Mammary epithelial cell (primary cell): ENCODE results near the gene SELENOO.

Experiments
- CTCF ChIP-seq, 2 donors: IDR thresholded peaks in 1 of 2; conservative IDR thresholded peaks in 1 of 2; 2 replicates each; pipeline ENCODE4 v1.5.1; 2011 to 2012; ENCODE audit warnings: inconsistent platforms in 2 of 2, low read length in 2 of 2, mild to moderate bottlenecking in 2 of 2, control low read depth in 1 of 2, low read depth in 1 of 2; ENCODE audit not compliant: insufficient read depth in 1 of 2; ENCODE audit errors: extremely low read depth in 1 of 2
- EZH2 ChIP-seq: IDR thresholded peaks from 2 replicates; pipeline ENCODE4 v1.6.1; 2012; ENCODE audit warnings: low read length, inconsistent platforms, borderline replicate concordance

- no peak for TF ChIP-seq CTCF (conservative IDR thresholded peaks at IDR 0.05 in 1 of 2, IDR thresholded peaks at IDR 0.05 in 1 of 2; ENCODE audit: extremely low read depth in 1 of 2, insufficient read depth in 1 of 2, low read depth in 1 of 2, low read length in 2 of 2)
- TF ChIP-seq EZH2, result no peak
Measured at GRCh38 chr22:50219800-50220602, 19.2 kb downstream of the SELENOO start.
